Psoas muscle (tissue), 8 donors: ENCODE measurements around the gene SCN2A. TPM values are rescaled to one million over a fixed set of nuclear protein-coding genes. Genes with fewer than 3 reads are reported as not detected.

Experiments used
- ATAC-seq, 4 donors: fragments of 200-7000 bp; cut with Tn5 transposase; one replicate each; pipeline ENCODE4 v1.9.1; 2020; ENCODE audit warnings: moderate library complexity in 3 of 4, mild to moderate bottlenecking in 2 of 4
- DNase-seq, 2 donors: peaks; one replicate each; pipeline ENCODE4 v3.0.0-alpha.2; 2020
- H3K27ac ChIP-seq: fragments of 200-600 bp; one replicate; pipeline ENCODE4 v1.8.0; 2022
- H3K27me3 ChIP-seq, 3 donors: fragments of 200-600 bp in 1 of 3; one replicate each; pipeline versions ENCODE4 v1.6.1 to v1.8.0; 2013 to 2022; ENCODE audit warnings: low read length in 2 of 3, mild to moderate bottlenecking in 2 of 3, moderate library complexity in 1 of 3; ENCODE audit not compliant: insufficient read depth in 3 of 3
- H3K36me3 ChIP-seq, 2 donors: fragments of 200-600 bp in 1 of 2; one replicate each; pipeline versions ENCODE4 v1.6.1 to v1.8.0; 2013 to 2022; ENCODE audit warnings: low read depth in 1 of 2, mild to moderate bottlenecking in 1 of 2, moderate library complexity in 1 of 2; ENCODE audit not compliant: insufficient read depth in 1 of 2
- H3K4me1 ChIP-seq: fragments of 200-600 bp; one replicate; pipeline ENCODE4 v1.8.0; 2022
- H3K4me3 ChIP-seq: fragments of 200-600 bp; one replicate; pipeline ENCODE4 v1.8.0; 2022; ENCODE audit warnings: mild to moderate bottlenecking
- H3K9me3 ChIP-seq: fragments of 200-600 bp; one replicate; pipeline ENCODE4 v1.8.0; 2022
- CTCF ChIP-seq: fragments of 200-600 bp; IDR thresholded peaks from one replicate; pipeline ENCODE4 v1.8.0; 2022; ENCODE audit warnings: antibody characterized with exemption
- WGBS, 3 donors: extraction: QIAGEN DNeasy Blood & Tissue Kit; methylation state at CpG; one replicate each; pipeline versions ENCODE4 v1.1.6 to v1.1.7; 2013; 5-methylcytosine and 5-hydroxymethylcytosine counted together
- intact Hi-C, 2 donors: fragments of 100-400 bp; cut with DNase I; formaldehyde crosslinking; loops; one replicate each; pipeline versions ENCODE4 v1.11.0 to v1.14.2; 2022
- polyA plus RNA-seq, 3 donors: library from polyadenylated mRNA; stranded (reverse); fragments of 200-250 nt; gene quantifications; one replicate each; pipeline ENCODE4 v1.2.3, GENCODE V29; 2013
- total RNA-seq, 4 donors: library from RNA; stranded (reverse); fragmentation: NEBNext Ultra II Directional in 2 of 4; extraction: Animal tissue kit (Norgen Biotek cat#: 25700) in 2 of 4; gene quantifications; one replicate each; pipeline versions ENCODE4 v1.2.1 to v1.2.4, GENCODE V29; 2021 to 2023
- donor health status: healthy with polysubstance abuse.
- donor health status: DM: no; HTN: no; CAD: no; lungs with moderate emphysema.
- donor health status: Bipolar disorder and iron deficiency.
- donor health status: healthy.
- donor health status: DM: yes; HTN: yes; CAD: no.
- donor health status: DM: no; HTN: no; CAD: no.
- donor health status: DM: no; HTN: no; CAD: no.
- donor health status: DM: yes; HTN: yes; CAD: no.

The SCN2A gene
- total and polyA plus RNA-seq, 7 donors: under 0.01 to 0.03 TPM; not detected in 5

DNA sequence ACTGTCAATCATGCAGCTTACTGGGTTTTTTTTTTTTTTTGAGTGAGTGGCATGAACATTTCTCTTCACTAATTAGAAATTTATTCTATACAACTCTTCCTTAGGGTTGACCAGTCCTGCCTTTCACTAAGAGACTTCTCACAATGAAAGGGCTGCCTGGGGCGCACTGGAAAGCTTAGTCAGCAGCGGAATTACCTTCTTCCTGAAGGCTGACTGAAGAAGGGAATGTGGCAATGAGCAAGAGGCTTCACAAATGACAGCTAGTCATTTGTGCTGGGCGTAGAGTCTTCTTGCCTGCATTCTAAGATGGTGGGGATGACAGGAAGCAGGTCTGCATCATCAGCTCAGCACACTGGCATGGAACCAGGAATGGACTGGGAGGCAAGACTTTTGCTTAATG is 19.7 kb upstream of the SCN2A start:
- no peaks in the 10 kb centered on the region for H3K27me3 ChIP-seq
- intact Hi-C loops: no loop called here
- H3K36me3 ChIP-seq: no peaks in the 10 kb centered on the region
- no peak overlapping the region for H3K4me3 ChIP-seq
- no peak for DNase-seq
- no peaks in the 10 kb centered on the region for H3K9me3 ChIP-seq
- no peak overlapping the region for H3K27ac ChIP-seq
- no peak for ATAC-seq
- no peaks in the 10 kb centered on the region for H3K4me1 ChIP-seq
- no peak for TF ChIP-seq CTCF
- 64 to 69% (median 66%) methylated on average over 3 of the region's 3 CpGs for WGBS, 3 donors

GRCh38 chr2:165224941-165225340 is 14.3 kb upstream of the SCN2A start:
- no peak for ATAC-seq
- TF ChIP-seq CTCF: no peak
- no peak overlapping the region for H3K4me3 ChIP-seq
- intact Hi-C loops: no loop called here
- no peak for DNase-seq
- H3K4me1 ChIP-seq: no peaks in the 10 kb centered on the region
- H3K27ac ChIP-seq: no peak overlapping the region
- H3K9me3 ChIP-seq: no peaks in the 10 kb centered on the region
- 29 to 38% (median 37%) methylated on average over 1 of the region's 1 CpG for WGBS, 3 donors
- H3K36me3 ChIP-seq: no peaks in the 10 kb centered on the region
- H3K27me3 ChIP-seq: no peaks in the 10 kb centered on the region

GRCh38 chr2:165227571-165227970 is 11.6 kb upstream of the SCN2A start:
- TF ChIP-seq CTCF: no peak
- no peaks in the 10 kb centered on the region for H3K27me3 ChIP-seq
- intact Hi-C loops: no loop called here
- H3K36me3 ChIP-seq: no peaks in the 10 kb centered on the region
- DNase-seq (no peak), ATAC-seq (no peak)
- 72 to 80% (median 76%) methylated on average over 1 of the region's 1 CpG for WGBS, 3 donors
- H3K27ac ChIP-seq: no peak overlapping the region
- H3K4me1 ChIP-seq: no peaks in the 10 kb centered on the region
- H3K9me3 ChIP-seq: no peaks in the 10 kb centered on the region
- no peak overlapping the region for H3K4me3 ChIP-seq

GRCh38 chr2:165237056-165237455 is 2.2 kb upstream of the SCN2A start:
- no peaks in the 10 kb centered on the region for H3K4me1 ChIP-seq
- H3K27me3 ChIP-seq: no peaks in the 10 kb centered on the region
- 60% methylated on average over 2 of the region's 2 CpGs for WGBS, 3 donors
- H3K36me3 ChIP-seq: no peaks in the 10 kb centered on the region
- DNase-seq: no peak
- no peaks in the 10 kb centered on the region for H3K9me3 ChIP-seq
- intact Hi-C loops: loop anchor here in 1 of 2 donors (2.0 kb wide), 1 partner anchor 58 kb away; no protein-coding TSS in a partner anchor
- no peak overlapping the region for H3K4me3 ChIP-seq
- no peak overlapping the region for H3K27ac ChIP-seq
- no peak for TF ChIP-seq CTCF
- ATAC-seq: no peak

GRCh38 chr2:165238295-165238694 is 919 bp upstream of the SCN2A start:
- Histone ChIP-seq H3K4me1 (no peaks in the 10 kb centered on the region), H3K9me3 (no peaks in the 10 kb centered on the region), H3K27ac (no peak overlapping the region), H3K4me3 (no peak overlapping the region), H3K36me3 (no peaks in the 10 kb centered on the region), H3K27me3 (no peaks in the 10 kb centered on the region)
- intact Hi-C loops: no loop called here
- ATAC-seq: no peak
- TF ChIP-seq CTCF: no peak
- DNase-seq: no peak
- 5 to 8% (median 8%) methylated on average over 3 of the region's 3 CpGs for WGBS, 3 donors
